HG03342 (cell line): ENCODE data around the gene PAIP1.
"Not testable (repeated sequence)": the region's sequence is repeated elsewhere in the genome, so short reads cannot be mapped to it uniquely, and the experiment has no call there.

ENCODE experiments used
- ATAC-seq: cut with Tn5 transposase; IDR thresholded peaks from one replicate; pipeline ENCODE4 v1.9.1; 2021; ENCODE audit warnings: mild to moderate bottlenecking, moderate library complexity; ENCODE audit not compliant: unreplicated experiment

The PAIP1 gene

DNA sequence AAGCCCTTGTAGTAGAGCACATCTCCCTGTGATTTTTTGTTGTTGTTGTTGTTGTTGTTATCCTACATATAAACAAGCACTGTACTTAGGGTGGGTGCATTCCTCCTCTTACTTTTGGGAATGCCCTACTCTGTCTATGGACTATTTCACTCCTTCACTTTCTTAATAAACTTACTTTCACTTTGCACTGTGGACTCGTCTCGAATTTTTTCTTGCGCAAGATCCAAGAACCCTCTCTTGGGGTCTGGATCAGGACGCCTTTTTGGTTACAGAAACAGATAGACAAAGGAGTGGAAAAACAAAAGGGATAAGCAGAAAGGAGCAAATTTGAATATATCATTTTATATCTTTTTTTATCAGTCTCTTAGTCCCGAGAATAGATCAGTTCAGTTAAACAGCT is 14.4 kb upstream of the PAIP1 start:
- ATAC-seq, result no peak

DNA sequence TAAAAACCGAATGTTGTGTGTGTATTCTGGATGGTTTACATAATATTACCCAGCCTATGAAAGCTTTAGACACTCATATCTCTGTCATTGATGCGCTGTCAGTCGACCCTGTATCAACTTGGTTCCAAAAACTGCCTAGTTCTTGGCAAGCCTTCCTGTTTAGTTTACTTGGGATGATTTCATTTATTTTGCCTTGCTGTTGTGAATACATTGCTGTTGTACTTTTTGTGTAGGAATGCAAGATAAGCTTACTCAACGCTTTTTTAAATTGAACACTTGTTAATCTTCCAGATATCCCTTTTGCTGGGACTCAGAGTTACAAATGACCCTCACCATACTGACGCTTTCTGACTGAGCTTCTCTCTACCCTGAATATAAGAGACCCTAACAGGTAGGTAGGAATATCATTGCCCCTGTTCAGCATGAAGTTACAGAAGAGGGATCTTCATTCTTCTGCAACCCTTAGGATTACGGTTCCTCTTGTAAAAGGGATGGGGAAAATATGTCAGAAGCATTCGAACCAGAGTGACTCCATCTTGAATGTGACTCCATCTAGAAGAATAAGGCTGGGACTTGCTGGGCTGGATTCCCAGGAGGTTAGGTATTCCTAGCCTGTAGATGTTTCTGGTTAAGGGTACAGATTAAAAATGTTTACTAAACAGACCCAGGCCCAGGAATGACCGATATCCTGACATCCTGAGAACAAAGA is 13.7 kb upstream of the PAIP1 start:
- no peak for ATAC-seq

- ATAC-seq, result no peak
Measured at GRCh38 chr5:43569236-43569746, 12.4 kb upstream of the PAIP1 start.

DNA sequence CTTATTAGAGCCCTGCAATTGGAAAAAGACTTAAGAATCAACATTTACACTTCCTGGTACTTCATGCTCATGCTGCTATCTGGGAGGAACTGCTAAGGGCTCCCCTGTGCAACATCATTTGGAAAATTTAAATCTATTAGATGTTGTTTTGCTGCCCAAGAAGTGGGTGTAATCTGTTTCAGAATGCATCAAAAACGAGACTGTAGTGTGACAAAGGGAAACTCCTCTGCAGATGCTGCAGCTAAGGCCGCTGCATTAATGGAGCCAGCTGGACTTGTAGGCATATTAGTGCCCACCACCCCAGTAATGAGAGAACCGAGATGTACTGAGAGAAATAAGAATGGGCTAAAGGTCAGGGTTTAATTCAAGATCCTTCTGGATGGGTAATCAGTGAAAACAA is 11.1 kb upstream of the PAIP1 start:
- no peak for ATAC-seq

GRCh38 chr5:43565043-43565442 is 8.2 kb upstream of the PAIP1 start:
- no peak for ATAC-seq

GRCh38 chr5:43564289-43564850 is 7.5 kb upstream of the PAIP1 start:
- ATAC-seq, result no peak

DNA sequence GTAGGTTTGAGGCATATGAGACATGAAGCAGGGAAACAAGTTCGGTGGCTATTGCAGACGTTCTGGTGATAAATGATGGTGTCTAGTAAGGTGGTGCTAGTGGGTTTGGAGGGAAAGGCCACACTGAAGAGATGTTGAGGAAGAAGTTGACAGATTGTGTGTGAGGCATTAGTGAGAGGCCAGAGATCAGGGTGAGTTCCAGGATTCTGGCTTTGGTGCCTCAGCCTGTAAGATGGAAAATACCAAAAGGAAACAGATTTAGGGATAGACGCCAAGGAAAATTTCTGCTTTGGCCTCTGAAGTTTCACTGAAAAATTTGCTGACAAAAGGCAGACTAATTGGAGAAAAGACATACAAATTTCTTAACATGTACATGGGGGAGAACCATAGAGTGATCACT is 6.4 kb upstream of the PAIP1 start:
- no peak for ATAC-seq

GRCh38 chr5:43561356-43561755 is 4.5 kb upstream of the PAIP1 start:
- no peak for ATAC-seq

DNA sequence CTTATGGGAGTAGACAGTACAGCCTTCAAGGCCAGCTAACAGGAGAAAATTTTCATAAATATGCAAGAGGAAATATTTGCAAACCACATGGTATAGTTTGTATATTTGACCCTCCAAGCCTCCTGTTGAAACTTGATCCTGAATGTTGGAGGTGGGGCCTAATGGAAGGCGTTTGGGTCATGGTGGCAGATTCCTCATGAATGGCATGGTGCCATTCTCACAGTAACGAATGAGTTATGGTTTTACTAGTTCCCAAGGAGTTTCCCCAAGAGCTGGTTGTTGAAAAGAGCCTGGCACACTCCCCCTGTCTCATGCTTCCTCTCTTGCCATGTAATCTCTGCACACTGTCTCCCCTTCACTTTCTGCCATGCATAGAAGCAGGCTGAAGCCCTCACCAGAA is 3.3 kb upstream of the PAIP1 start:
- ATAC-seq, result no peak

GRCh38 chr5:43556607-43556856 is 345 bp downstream of the PAIP1 start:
- ATAC-seq, result peak; percentile 88

DNA sequence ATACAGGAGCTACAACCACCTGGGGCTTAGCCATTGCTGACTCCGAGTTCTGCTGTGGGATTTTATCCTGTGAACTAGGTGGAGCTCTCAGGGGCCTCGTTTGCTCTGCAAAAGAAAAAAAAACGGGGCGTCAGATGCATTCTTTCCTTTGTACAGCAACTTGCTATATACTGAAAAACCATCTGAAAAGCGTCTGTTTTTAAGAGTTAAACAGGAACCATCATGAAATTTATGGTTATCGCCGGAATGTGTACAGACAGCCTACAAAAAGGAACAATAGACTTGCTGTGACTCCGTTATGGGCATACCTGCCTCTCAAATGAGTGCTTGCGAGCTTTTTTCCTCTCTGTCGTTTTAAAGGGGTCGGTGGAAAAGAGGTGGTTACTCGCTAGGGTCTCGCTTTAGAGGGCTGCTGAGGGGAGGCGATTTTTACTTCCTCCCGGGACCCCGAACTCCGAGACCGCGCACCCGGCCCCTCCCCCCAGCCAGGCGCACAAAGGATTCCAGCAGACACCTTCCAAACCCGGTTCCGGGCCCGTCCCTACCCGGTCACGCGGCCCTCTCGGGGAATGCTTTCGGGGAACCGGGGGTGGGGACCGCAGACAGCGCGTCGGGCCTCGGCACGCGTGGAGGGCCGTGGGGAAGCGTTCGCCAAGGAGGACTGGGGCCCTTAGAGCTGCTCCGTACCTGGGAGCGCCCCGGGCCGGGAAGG is 826 bp downstream of the PAIP1 start:
- ATAC-seq, result peak; percentile 23

- ATAC-seq, result no peak
Measured at GRCh38 chr5:43554497-43554896, 2.4 kb downstream of the PAIP1 start.

GRCh38 chr5:43553381-43553780 is 3.5 kb downstream of the PAIP1 start:
- ATAC-seq, result no peak

DNA sequence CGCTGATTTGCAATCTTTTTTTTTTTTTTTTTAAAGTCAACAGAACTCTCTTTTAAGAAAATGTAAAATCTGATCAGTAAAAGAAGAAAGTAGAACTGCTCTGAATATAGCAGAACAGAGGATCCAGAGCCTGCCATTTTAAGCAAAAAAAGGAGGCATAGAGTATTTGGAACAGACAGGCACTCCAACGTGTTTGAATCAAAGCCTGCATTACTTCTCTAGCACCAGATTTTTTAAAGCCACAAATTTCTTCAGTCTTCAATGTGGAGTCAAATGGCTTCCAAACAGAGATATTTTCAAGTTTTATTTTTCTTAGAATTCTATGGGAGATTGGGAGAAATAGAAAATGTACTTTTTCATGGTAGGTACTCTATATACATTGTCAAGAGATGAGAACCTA is 5.1 kb downstream of the PAIP1 start:
- no peak for ATAC-seq

DNA sequence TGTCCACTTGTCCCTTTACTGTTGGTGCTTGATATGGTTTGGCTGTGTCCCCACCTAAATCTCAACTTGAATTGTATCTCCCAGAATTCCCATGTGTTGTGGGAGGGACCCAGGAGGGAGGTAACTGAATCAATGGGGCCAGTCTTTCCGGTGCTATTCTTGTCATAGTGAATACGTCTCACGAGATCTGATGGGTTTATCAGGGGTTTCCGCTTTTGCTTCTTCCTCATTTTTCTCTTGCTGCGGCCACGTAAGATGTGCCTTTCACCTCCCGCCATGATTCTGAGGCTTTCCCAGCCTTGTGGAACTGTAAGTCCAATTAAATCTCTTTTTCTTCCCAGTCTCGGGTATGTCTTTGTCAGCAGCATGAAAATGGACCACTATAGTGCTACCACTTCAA is 7.6 kb downstream of the PAIP1 start:
- ATAC-seq, result not testable (repeated sequence)

DNA sequence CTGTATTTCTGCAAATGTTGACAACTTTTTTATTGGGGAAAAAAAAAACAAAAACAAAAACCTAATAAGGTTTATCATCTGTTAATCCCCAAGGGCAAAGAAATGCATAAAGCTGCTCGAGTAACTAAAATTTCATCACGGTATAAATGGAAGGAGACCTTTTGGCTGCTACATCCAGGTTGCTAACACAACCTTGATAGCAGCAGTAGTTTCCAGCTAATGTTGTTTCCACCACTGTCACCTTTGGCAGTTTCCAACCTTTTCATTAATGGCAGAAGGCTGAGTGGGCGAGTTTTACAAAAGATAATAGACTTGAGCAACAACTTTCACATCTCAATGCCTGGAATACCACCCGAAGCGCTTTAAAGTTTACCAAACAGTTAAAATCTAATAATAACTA is 8.5 kb downstream of the PAIP1 start:
- no peak for ATAC-seq

GRCh38 chr5:43547532-43547931 is 9.3 kb downstream of the PAIP1 start:
- ATAC-seq, result no peak

GRCh38 chr5:43543434-43543833 is 13.4 kb downstream of the PAIP1 start:
- ATAC-seq, result no peak

- no peak for ATAC-seq
Measured at GRCh38 chr5:43540746-43541145, 16.1 kb downstream of the PAIP1 start.

DNA sequence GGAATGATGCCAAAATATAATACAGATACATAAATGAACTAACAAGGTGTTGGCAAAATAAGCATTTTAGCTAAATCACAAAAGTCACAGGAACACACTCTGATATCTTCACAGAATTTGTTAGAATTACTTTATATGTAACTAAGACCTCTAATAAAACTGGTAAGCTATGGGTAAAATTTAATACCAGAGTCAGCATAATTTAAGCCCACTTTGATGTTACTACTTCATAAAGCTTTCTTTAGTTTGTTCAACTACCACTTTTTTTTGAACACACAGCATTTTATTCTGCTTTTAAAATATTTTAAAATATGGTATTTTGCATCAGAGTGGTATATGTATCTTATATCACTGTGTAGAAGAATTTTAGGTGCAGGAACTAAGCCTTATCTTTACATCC is 19.9 kb downstream of the PAIP1 start:
- ATAC-seq, result no peak

DNA sequence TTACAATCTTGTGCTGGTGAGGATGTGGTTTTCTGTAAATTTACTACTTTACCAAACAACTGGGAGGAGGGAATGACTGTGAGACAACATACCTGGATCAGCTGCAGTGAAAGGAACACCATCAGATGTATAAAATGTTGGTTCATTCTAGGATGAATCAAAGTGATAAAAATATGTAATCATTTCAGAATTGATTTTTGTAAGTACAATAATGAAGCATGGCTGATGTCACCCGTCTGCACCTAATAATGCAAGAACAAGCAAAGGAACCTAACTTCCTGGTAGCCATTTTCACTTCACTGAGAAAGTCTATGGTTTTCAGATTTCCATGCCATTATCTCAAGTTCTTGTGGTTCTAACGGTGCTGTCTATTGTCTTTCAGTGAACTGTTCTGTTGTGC is 23.2 kb downstream of the PAIP1 start:
- ATAC-seq, result no peak

DNA sequence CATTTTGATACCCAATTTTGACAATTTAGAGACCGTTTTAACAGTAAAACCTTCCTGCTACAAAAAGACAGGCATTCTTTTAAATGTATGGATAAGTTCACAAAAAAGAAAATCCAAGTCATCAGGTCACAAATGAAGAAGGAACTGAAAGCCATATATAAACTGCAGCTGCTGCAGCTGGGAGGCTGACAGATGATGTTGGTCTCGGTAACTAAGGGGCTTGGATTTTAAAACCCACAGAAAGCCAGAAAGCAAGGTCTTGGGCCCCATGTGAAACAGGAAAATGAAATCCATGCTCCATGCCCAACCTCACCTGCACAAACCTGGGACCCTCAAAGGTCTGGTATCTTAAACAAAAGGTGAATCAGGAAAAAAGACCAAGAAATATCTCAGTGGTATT is 26.2 kb downstream of the PAIP1 start:
- peak; percentile 60 for ATAC-seq
